ENCODE results near the gene OBSCN.
A peak's percentile ranks its signal among the peaks of the same experiment; 100 is the strongest.
"Not testable (repeated sequence)": the region's sequence is repeated elsewhere in the genome, so short reads cannot be mapped to it uniquely, and the experiment has no call there.

Gene OBSCN

GRCh38 chr1:228264090-228264829, 56.4 kb downstream of the OBSCN start:
- DNase-seq: no peak

GRCh38 chr1:228265167-228265566, 57.3 kb downstream of the OBSCN start:
- DNase-seq: peak; percentile 39

DNA sequence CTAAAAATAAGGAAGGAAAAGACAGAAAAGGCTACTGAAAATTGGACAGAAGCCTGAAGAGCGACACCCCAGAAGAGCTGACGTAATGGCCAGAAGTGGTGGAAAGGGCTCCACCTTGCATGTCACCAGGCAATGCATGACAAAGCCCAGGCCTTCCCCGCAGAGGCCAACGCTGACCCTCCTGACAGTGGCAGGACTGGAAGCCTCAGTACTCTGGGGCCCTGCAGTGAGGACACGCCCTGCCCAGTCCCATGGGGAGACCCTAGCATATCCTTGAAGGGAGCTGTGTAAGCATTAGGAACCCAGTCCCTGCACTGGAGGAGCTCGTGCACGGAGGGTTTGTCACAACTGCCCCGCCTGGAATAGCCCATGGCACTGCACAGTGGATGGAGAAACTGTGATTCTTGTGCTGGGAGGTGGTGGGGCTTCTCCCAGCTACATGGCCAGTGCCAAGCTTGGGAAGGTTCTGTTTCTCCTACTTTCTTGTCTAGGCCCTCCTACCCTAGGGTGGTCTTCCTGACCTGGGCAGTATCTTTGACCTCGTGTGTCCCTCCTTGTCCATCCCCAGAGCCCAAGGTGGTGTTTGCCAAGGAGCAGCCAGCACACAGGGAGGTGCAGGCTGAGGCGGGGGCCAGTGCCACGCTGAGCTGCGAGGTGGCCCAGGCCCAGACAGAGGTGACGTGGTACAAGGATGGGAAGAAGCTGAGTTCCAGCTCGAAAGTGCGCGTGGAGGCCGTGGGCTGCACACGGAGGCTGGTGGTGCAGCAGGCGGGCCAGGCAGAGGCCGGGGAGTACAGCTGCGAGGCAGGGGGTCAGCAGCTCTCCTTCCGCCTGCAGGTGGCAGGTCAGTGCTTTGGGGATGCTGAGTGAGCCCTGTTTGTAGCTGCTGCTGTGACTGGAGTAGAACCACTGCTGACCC, 60.4 kb downstream of the OBSCN start:
- DNase-seq: no peak

DNA sequence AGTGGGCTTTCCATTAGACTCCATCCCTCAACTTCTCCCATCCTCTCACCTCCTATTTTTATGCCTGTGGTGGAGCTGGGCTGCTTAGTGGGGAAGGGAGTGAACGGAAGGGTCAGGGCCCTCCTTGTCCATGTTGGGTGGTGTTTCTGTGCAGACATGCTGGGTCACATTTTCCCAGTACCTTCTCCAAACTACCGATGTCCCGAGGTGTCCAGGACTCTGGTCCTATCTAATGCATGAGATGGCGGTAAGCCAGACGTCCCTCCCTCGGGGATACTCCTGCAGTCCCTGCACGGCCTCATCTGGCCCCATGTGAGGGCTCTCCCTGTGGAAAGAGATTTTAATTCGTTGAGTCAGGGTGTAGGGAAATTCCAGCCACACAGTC, 61.0 kb downstream of the OBSCN start:
- no peak for DNase-seq

DNA sequence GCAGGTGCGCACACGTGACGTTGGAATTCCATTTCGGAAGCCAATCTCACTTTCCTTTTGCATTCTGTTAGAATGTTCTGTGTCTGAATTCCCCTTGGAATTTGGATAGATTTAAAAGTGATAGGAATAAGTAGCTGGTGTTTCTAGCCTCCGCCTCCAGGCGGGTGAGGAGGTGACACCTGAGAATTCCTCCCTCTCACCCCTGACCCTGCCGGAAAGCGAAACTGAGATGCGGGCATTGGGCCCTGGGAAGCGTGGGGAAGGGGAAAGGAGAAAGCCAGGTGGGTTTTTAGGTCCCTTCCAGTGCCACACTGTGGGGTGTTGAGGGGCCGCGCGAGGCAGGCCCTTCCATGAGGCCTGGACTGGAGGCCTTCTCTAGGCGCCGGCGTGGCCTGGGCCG, 61.6 kb downstream of the OBSCN start:
- not testable (repeated sequence) for DNase-seq

DNA sequence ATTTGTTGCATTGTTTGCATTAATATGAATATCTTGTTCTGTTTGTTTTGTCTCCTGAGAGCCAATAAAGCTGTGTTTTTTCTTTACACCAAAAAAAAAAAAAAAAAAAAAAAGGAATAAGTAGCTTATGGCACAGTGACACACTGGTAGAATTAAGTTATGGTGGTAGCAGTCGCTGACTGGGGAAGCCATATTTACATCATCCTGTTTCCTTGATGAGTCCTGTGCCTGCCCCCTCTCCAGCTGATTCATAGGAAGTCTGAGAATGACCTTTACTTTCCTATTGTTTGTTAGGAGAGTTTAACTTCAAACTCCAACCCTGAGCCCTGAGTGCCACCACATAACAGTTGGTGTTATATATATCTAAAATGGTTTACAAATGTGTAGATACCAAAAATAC, 62.2 kb downstream of the OBSCN start:
- no peak for DNase-seq

- no peak for DNase-seq
Measured at GRCh38 chr1:228271701-228272251, 63.9 kb downstream of the OBSCN start.

DNA sequence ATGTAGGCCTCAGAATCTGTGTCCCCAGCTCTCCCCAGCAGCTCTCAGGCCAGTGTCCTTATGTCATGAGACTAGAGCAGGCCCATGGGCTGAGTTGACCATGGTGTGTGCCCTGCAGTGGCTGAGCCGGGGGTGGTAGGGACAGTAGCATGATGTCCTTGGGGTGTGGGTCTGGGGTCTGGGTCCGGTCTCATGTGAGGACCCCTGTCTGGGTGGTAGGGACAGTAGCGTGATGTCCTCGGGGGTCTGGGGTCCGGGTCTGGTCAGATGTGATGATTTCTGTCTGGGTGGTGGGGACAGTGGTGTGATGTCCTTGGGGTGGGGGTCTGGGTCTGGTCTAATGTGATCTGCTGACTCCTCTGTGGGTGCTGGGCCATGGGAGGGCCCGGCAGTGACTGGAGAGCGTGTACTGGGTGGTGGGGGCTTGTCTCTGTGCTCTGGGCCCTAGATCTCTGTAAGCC, 64.5 kb downstream of the OBSCN start:
- no peak for DNase-seq

DNA sequence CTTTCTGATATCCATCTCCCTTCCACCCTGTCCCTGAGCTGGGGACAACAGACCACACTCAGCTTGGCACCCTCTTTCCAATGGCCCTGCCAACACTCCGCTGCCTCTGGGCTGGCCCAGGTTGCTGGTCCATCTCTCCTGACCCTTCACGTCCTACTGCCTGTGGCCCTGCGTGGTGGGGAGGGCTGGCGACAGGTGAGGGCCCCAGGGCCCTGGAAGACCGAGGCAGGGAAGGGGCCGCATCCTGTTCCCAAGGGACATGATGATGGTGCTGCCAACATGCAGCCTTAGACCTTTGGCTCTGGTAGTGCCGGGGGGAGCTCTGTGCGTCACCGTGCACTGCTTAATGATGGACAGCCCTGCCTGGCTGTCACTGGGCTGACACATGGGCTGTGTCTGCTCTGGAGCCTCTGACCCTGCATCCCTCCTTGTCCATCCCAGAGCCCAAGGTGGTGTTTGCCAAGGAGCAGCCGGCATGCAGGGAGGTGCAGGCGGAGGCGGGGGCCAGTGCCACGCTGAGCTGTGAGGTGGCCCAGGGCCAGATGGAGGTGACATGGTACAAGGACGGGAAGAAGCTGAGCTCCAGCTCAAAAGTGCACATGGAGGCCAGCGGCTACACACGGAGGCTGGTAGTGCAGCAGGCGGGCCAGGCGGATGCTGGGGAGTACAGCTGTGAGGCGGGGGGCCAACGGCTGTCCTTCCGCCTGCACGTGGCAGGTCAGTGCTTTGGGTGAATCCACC, 65.2 kb downstream of the OBSCN start:
- DNase-seq: no peak

DNA sequence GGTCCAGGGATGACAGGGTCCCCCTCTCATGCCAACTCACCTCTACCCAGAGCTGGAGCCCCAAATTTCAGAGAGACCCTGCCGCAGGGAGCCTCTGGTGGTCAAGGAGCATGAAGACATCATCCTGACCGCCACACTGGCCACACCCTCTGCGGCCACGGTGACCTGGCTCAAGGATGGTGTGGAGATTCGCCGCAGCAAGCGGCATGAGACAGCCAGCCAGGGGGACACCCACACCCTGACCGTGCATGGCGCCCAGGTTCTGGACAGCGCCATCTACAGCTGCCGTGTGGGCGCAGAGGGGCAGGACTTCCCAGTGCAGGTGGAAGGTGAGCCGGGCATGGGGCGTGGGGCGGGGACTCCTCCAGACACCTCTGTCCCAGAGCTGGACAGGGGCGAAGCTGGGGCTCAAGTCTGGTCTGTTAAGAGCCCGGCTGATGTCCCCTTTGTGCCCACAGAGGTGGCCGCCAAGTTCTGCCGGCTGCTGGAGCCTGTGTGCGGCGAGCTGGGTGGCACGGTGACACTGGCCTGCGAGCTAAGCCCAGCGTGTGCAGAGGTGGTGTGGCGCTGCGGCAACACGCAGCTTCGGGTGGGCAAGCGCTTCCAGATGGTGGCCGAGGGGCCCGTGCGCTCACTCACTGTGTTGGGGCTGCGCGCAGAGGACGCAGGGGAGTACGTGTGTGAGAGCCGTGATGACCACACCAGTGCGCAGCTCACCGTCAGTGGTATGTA, 66.0 kb downstream of the OBSCN start:
- DNase-seq: no peak

DNA sequence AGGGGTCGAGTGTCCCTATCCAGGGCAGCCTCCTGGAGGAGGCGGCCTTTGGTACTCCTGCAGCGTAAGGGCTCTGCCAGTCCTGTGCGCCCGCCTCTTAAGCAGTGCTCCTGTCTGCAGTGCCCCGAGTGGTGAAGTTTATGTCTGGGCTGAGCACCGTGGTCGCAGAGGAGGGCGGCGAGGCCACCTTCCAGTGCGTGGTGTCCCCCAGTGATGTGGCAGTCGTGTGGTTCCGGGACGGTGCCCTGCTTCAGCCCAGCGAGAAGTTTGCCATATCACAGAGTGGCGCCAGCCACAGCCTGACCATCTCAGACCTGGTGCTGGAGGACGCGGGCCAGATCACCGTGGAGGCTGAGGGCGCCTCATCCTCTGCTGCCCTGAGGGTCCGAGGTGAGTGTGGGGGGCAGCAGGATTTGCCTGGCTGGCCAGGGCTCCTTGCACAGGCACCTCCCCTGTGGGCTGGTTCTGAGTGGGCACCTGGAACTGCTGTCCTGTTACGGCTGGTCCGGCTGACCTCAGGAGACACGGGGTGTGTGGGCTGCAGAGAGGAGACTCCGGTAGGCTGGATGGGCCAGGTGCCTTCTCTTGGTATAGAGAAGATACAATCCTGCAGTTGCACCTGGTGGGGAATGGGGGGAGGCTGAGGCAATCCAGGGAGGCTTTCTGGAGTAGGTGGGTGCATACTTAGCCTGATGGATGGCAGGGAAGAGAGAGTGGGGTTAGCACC, 66.8 kb downstream of the OBSCN start:
- DNase-seq: no peak

GRCh38 chr1:228275179-228275429, 67.3 kb downstream of the OBSCN start:
- peak; percentile 40 for DNase-seq

DNA sequence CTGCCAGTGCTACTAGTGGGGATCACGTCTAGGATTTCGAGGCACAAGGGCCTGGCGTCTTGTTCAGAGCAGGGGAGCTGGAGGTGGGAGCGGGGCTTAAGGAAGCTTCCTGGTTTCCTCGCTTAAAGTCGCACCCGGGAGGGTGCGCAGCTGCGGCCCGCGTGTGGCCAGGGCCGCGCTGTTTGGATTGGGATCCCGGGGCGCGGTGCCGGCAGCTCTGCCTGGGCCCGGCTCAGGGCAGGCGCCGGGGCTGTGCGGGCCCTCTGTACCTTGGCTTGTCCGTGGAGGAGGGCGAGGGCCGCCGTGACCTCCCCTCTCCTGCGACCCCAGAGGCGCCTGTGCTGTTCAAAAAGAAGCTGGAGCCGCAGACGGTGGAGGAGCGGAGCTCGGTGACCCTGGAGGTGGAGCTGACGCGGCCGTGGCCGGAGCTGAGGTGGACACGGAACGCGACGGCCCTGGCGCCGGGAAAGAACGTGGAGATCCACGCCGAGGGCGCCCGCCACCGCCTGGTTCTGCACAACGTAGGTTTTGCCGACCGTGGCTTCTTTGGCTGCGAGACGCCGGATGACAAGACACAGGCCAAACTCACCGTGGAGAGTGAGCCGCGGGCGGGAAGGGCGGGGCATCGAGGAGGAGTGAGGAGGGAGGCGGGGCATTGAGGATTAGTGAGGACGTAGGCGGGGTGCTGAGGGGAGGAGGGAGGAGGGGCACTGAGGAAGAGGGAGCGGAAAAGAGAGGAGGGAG, 67.8 kb downstream of the OBSCN start:
- DNase-seq: peak; percentile 95

GRCh38 chr1:228276174-228276831, 68.5 kb downstream of the OBSCN start:
- peak; percentile 54 for DNase-seq

GRCh38 chr1:228276901-228277490, 69.2 kb downstream of the OBSCN start:
- DNase-seq: no peak

GRCh38 chr1:228277491-228278431, 69.9 kb downstream of the OBSCN start:
- no peak for DNase-seq

DNA sequence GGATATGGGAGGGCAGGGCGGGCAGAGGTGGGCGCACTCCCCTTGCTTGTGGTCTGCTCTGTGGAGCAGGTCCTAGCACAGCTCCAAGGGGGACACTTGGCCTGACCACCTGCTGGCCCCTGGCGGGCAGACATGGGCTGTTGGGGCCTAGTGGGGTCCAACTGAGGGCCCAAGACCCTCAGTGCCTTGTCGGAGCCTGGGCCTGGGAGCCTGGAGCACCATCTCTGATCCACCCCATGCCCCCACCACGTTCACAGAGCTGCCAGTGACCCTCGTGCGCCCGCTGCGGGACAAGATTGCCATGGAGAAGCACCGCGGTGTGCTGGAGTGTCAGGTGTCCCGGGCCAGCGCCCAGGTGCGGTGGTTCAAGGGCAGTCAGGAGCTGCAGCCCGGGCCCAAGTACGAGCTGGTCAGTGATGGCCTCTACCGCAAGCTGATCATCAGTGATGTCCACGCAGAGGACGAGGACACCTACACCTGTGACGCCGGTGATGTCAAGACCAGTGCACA, 70.6 kb downstream of the OBSCN start:
- no peak for DNase-seq

DNA sequence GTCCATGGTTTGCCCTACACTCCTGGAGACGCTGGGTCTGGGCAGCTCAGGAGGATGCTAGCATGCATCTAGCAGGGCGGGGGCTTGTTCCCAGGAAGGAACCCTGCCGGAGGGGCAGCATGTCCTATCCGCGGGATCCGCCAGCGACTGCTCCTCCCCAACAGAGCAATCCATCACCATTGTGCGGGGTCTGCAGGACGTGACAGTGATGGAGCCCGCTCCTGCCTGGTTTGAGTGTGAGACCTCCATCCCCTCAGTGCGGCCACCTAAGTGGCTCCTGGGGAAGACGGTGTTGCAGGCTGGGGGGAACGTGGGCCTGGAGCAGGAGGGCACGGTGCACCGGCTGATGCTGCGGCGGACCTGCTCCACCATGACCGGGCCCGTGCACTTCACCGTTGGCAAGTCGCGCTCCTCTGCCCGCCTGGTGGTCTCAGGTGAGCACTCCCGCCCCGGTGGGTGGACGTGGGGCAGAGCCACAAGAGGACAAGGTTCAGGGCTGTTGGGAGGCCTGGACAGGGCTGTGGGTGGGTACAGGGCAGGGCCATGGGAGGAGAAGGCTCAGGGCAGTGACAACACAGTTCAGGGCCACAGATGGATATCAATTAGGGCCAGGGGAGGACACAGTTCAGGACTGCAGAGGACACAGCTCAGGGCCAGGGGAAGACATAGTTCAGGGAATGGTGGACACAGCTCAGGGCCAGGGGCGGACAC, 71.3 kb downstream of the OBSCN start:
- DNase-seq: no peak

Measured in RPMI8226 (cell line).